Stimulated activated memory B cell treated with anti-CD40 and anti-IgM and Interleukin-4, amounts not matched to agents 10 μg/mL and 1 μg/mL and 100 μg/mL, for 72 hours (primary cell): ENCODE results near the gene ARSD.
A peak's percentile ranks its signal among the peaks of the same experiment; 100 is the strongest.
"Not testable (repeated sequence)": the region's sequence is repeated elsewhere in the genome, so short reads cannot be mapped to it uniquely, and the experiment has no call there.

Experiments
- ATAC-seq: fragments of 150-1000 bp; cut with Tn5 transposase; 2 replicates; pipeline ENCODE4 v1.10.0; 2021
- H3K27ac Mint-ChIP-seq: one replicate; pipeline ENCODE4 v1.8.0; 2022; ENCODE audit warnings: mild to moderate bottlenecking, mixed read lengths
- H3K27me3 Mint-ChIP-seq: one replicate; pipeline ENCODE4 v1.8.0; 2022; ENCODE audit warnings: mixed read lengths
- H3K36me3 Mint-ChIP-seq: one replicate; pipeline ENCODE4 v1.8.0; 2022; ENCODE audit warnings: mixed read lengths
- H3K4me1 Mint-ChIP-seq: one replicate; pipeline ENCODE4 v1.8.0; 2022; ENCODE audit warnings: mixed read lengths
- H3K4me3 Mint-ChIP-seq: one replicate; pipeline ENCODE4 v1.8.0; 2022; ENCODE audit warnings: mild to moderate bottlenecking, moderate library complexity, mixed read lengths
- H3K9me3 Mint-ChIP-seq: one replicate; pipeline ENCODE4 v1.8.0; 2022; ENCODE audit warnings: mixed read lengths

The ARSD gene

DNA sequence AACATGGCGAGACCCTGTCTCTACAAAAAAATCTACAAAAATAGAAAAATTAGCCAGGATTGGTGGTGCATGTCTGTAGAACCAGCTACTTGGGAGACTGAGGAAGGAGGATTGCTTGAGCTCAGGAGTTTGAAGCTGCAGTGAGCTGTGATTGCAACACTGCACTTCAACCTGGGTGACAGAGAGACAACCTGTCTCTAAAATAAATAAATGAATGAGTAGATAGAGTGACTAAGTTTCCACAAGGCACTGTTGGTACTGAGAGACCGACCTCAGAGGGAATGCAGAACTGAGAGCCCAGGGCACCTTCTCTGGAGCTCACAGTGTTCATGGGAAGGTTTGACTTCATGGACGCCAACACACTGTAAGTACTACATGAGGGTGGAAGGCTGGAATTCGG is 26.7 kb upstream of the ARSD start:
- Mint-ChIP-seq H3K27ac (no peak overlapping the region), H3K4me3 (no peak overlapping the region), H3K27me3 (peaks cover 17% of the 10 kb centered on the region), H3K36me3 (no peaks in the 10 kb centered on the region), H3K9me3 (no peaks in the 10 kb centered on the region), H3K4me1 (no peaks in the 10 kb centered on the region)
- ATAC-seq, result no peak

DNA sequence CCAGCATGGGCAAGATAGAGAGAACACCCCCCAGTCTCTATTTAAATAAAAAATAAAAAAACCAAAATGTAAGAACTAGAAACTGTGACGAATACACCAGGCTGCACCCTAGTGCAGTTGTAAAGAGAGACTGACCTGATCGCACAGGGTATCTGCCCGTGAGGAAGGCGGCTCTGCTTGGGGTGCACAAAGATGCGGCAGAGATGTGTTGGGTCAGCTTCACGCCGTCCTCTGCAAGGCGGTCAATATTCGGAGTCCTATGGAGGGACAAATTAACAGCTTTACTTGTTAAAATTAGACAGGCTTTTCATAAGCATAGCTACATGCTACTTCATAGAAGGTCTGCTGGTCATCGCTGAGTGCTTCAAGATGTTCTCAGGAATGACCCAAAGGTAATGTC is 26.1 kb upstream of the ARSD start:
- no peak overlapping the region for H3K27ac Mint-ChIP-seq
- ATAC-seq, result no peak
- peaks cover 17% of the 10 kb centered on the region for H3K27me3 Mint-ChIP-seq
- no peaks in the 10 kb centered on the region for H3K4me1 Mint-ChIP-seq
- no peak overlapping the region for H3K4me3 Mint-ChIP-seq
- no peaks in the 10 kb centered on the region for H3K9me3 Mint-ChIP-seq
- no peaks in the 10 kb centered on the region for H3K36me3 Mint-ChIP-seq

DNA sequence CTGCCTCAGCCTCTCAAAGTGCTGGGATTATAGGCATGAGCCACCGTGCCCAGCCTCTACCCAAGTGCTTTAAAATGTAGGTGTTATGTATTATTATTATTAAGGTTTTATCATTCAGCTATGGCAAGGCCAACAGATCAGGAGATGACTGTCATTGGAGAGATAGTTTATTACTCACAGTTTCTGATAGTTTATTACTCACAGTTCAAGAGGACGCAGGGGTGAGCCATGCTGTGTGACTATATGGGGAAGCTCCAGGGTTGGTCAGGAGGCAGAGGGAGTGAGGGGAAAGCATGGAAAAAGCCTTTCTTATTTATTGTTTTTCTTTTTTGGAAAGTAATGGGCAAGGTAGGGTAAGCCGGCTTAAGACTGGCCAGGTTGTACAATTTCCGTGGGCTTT is 25.4 kb upstream of the ARSD start:
- Mint-ChIP-seq H3K4me3 (no peak overlapping the region), H3K9me3 (no peaks in the 10 kb centered on the region), H3K36me3 (no peaks in the 10 kb centered on the region), H3K27ac (no peak overlapping the region), H3K27me3 (peaks cover 12% of the 10 kb centered on the region), H3K4me1 (no peaks in the 10 kb centered on the region)
- no peak for ATAC-seq

DNA sequence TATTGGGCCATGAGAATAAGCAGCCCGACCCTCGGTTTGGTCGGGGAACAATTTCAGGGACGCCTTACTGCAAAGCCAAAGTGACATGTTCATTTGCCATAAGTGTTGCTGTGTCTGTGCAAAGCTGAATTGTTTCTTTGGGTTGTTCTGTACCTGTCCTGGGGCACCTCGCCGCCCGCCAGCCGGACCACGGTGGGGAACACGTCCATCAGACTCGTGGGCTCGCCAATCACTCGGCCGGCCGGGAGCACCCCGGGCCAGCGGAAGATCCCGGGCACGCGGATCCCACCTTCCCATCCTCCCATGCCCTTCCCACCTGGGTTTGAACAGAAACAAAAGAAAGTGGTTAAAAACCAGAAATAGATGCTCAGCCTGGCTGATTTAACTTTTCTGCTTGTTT is 8.8 kb upstream of the ARSD start:
- not testable (repeated sequence) for H3K27ac Mint-ChIP-seq, H3K27me3 Mint-ChIP-seq, H3K4me3 Mint-ChIP-seq, ATAC-seq, H3K9me3 Mint-ChIP-seq, H3K36me3 Mint-ChIP-seq, H3K4me1 Mint-ChIP-seq

- Mint-ChIP-seq H3K27ac (no peak overlapping the region), H3K27me3 (no peaks in the 10 kb centered on the region), H3K4me1 (peaks cover 5% of the 10 kb centered on the region), H3K9me3 (peaks cover 5% of the 10 kb centered on the region), H3K4me3 (no peak overlapping the region), H3K36me3 (no peaks in the 10 kb centered on the region)
- ATAC-seq, result no peak
Observed at GRCh38 chrX:2934715-2935710, 5.9 kb upstream of the ARSD start.

DNA sequence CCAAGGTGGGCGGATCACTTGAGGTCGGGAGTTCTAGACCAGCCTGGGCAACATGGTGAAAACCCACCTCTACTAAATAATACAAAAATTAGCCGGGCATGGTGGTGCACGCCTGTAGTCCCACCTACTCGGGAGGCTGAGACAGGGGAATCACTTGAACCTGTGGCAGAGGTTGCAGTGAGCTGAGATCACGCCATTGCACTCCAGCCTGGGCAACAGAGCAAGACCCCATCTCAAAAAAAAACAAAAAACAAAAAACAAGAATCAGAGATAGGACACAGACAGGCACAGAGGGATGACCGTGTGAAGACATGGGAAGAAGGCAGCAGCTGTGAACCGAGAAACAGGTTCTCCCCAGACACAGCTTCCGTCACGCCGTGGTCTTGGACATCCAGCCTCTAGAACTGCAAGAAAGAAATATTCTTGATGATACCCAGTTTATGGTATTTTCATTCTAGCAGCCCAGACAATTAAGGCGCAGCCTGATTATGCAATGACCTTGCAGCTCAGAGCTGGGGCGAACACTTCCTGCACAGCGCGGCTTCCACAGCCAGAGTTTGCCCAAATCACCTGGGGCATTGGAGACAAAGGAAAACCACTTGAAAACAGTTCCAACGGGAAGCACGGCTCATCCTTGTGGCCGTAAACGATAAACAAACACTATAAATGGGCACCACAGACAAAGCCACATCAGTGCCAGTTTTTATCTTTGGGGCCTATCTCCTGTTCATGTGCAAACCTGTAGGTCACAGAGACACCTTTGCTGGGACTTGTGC is 4.2 kb upstream of the ARSD start:
- Mint-ChIP-seq H3K9me3 (peaks cover 5% of the 10 kb centered on the region), H3K36me3 (no peaks in the 10 kb centered on the region), H3K4me3 (no peak overlapping the region), H3K27ac (no peak overlapping the region), H3K27me3 (no peaks in the 10 kb centered on the region), H3K4me1 (peaks cover 5% of the 10 kb centered on the region)
- ATAC-seq, result no peak

- Mint-ChIP-seq H3K36me3 (no peaks in the 10 kb centered on the region), H3K27ac (no peak overlapping the region), H3K9me3 (peaks cover 5% of the 10 kb centered on the region), H3K27me3 (no peaks in the 10 kb centered on the region), H3K4me1 (peaks cover 11% of the 10 kb centered on the region), H3K4me3 (no peak overlapping the region)
- ATAC-seq, result no peak
Observed at GRCh38 chrX:2931612-2932011, 2.5 kb upstream of the ARSD start.

- no peaks in the 10 kb centered on the region for H3K36me3 Mint-ChIP-seq
- ATAC-seq, result no peak
- H3K4me1 Mint-ChIP-seq, result peaks cover 11% of the 10 kb centered on the region
- H3K4me3 Mint-ChIP-seq, result no peak overlapping the region
- H3K27ac Mint-ChIP-seq, result no peak overlapping the region
- H3K9me3 Mint-ChIP-seq, result peaks cover 5% of the 10 kb centered on the region
- H3K27me3 Mint-ChIP-seq, result no peaks in the 10 kb centered on the region
Observed at GRCh38 chrX:2931155-2931554, 2.0 kb upstream of the ARSD start.

DNA sequence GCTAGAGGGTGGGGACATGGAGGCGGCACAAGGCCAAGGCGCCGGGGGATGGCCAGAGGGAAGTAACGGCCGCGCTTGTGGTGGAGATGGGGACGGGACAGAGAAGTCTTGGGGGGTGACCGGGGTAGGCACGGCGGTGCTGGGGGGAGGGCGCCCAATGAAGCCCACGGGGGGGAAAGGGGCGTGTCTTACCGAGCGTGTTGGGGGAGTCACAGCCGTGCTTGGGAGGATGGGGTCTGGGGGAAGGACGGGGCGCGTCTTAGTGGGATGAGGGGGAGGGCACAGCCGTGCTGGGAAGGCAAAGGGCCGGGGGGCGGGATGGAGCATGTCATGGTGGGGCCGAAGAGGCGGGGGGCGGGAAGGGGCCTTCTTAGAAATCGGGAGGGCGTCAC is 952 bp downstream of the ARSD start:
- peaks cover 5% of the 10 kb centered on the region for H3K9me3 Mint-ChIP-seq
- H3K4me3 Mint-ChIP-seq, result peak overlapping the region; percentile 97
- H3K27me3 Mint-ChIP-seq, result no peaks in the 10 kb centered on the region
- peak overlapping the region; percentile 86 for H3K27ac Mint-ChIP-seq
- ATAC-seq, result no peak
- peaks cover 11% of the 10 kb centered on the region for H3K4me1 Mint-ChIP-seq
- no peaks in the 10 kb centered on the region for H3K36me3 Mint-ChIP-seq

GRCh38 chrX:2926664-2927275 is 2.4 kb downstream of the ARSD start:
- peaks cover 11% of the 10 kb centered on the region for H3K4me1 Mint-ChIP-seq
- H3K36me3 Mint-ChIP-seq, result no peaks in the 10 kb centered on the region
- no peak overlapping the region for H3K4me3 Mint-ChIP-seq
- no peaks in the 10 kb centered on the region for H3K27me3 Mint-ChIP-seq
- no peak for ATAC-seq
- no peak overlapping the region for H3K27ac Mint-ChIP-seq
- H3K9me3 Mint-ChIP-seq, result peaks cover 3% of the 10 kb centered on the region

DNA sequence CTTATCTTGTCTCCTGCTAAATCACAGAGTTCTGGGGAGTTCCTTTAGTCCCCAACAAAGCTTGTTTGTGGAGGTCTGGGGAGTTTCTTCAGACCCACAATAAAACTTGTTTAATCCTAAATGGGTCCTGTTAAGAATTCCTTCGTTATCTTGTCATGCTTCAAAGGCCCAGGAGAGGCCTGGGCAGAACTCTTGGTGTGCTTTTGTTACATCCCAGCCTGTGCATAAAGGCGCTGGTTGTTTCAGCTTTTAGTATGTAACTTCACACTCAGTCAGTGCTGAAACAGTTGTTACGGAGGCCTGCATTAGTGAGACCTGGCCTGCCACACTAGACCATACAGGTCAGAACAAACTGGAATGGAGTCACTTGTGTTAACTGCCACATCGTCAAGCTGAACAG is 2.9 kb downstream of the ARSD start:
- not testable (repeated sequence) for H3K36me3 Mint-ChIP-seq, H3K27ac Mint-ChIP-seq, H3K4me3 Mint-ChIP-seq, H3K9me3 Mint-ChIP-seq, ATAC-seq, H3K27me3 Mint-ChIP-seq
- H3K4me1 Mint-ChIP-seq, result peaks cover 11% of the 10 kb centered on the region

DNA sequence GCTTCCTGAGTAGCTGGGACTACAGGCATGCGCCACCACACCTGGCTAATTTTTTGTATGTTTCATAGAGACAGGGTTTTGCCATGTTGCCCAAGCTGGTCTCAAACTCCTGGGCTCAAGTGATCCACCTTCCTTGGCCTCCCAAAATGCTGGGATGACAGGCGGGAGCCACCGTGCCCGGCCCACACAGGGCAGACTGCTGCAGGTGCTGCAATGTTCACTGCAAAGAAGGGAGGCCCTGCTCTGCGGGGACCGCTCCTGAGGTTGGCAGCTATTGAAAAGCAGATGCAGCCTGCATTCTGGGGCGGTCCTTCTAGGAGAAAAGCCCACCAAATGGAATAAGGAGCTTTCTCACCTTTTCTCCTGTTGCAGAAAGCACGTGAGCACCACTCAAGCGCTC is 5.0 kb downstream of the ARSD start:
- H3K27me3 Mint-ChIP-seq, result no peaks in the 10 kb centered on the region
- no peak overlapping the region for H3K27ac Mint-ChIP-seq
- H3K9me3 Mint-ChIP-seq, result no peaks in the 10 kb centered on the region

GRCh38 chrX:2921750-2922149 is 7.4 kb downstream of the ARSD start:
- Mint-ChIP-seq H3K9me3 (no peaks in the 10 kb centered on the region), H3K4me1 (no peaks in the 10 kb centered on the region), H3K36me3 (peaks cover 23% of the 10 kb centered on the region), H3K27me3 (no peaks in the 10 kb centered on the region), H3K27ac (no peak overlapping the region), H3K4me3 (no peak overlapping the region)
- no peak for ATAC-seq

More for the DNA sequence above, 5.0 kb downstream of the ARSD start:
- peaks cover 16% of the 10 kb centered on the region for H3K36me3 Mint-ChIP-seq
- H3K4me3 Mint-ChIP-seq, result no peak overlapping the region
- ATAC-seq, result no peak
- H3K4me1 Mint-ChIP-seq, result peaks cover 6% of the 10 kb centered on the region

DNA sequence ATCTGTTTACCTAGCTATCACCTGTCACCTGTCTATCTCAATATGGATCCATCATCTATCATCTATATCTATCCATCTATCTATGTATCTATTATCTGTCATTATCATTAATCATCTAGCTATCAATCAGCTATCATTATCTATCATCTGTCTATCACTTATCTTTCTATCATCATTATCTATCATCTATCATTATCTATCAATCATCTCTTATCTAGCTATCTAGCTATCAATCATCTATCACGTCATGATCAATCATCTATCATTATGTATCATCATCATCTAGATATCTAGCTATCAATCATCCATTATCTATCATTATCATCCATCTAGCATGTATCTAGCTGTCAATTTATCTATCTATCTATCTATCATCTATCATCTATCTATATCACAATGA is 7.9 kb downstream of the ARSD start:
- Mint-ChIP-seq H3K27me3 (no peaks in the 10 kb centered on the region), H3K9me3 (peaks cover 3% of the 10 kb centered on the region), H3K4me3 (no peak overlapping the region), H3K27ac (no peak overlapping the region), H3K4me1 (no peaks in the 10 kb centered on the region), H3K36me3 (peaks cover 28% of the 10 kb centered on the region)
- ATAC-seq, result no peak

DNA sequence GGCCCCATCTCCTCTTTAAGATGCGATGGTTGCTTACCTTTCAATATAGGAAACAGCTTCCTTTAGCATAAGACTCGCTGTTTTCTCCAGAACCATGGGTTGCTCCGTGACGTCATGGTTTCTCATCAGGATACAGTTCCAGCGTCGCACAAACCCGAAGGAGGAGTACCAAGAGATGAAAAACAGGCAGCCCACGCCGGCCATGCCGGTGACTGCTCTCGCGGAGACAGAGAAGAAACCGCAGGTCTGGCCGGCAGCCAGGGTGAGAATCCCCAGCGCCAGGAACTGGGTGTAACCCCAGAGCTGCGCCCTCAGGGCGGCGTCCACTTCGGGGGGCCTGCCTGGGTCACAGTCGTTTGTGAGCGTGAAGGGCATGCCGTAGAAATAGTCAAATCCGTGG is 11.4 kb downstream of the ARSD start:
- H3K27me3 Mint-ChIP-seq, result no peaks in the 10 kb centered on the region
- H3K4me3 Mint-ChIP-seq, result no peak overlapping the region
- H3K27ac Mint-ChIP-seq, result no peak overlapping the region
- H3K36me3 Mint-ChIP-seq, result peaks cover 29% of the 10 kb centered on the region
- H3K4me1 Mint-ChIP-seq, result no peaks in the 10 kb centered on the region
- no peak for ATAC-seq
- H3K9me3 Mint-ChIP-seq, result peaks cover 3% of the 10 kb centered on the region
